ENCODE data around the gene KRTAP1-4.
A peak's percentile ranks its signal among the peaks of the same experiment; 100 is the strongest.
"Not testable (repeated sequence)": the region's sequence is repeated elsewhere in the genome, so short reads cannot be mapped to it uniquely, and the experiment has no call there.

KRTAP1-4 gene

GRCh38 chr17:41046735-41047465, 16.9 kb upstream of the KRTAP1-4 start, which contains the start of gene KRTAP2-1:
Gene KRTAP2-1 (minus strand): TSS chr17:41047316. CDS start chr17:41047267, 49 bp downstream.
- DNase-seq, result not testable (repeated sequence)

- no peak for DNase-seq
These were observed 13.0 kb upstream of the KRTAP1-4 start for GRCh38 chr17:41042953-41043352.

- not testable (repeated sequence) for DNase-seq
These were observed 11.0 kb upstream of the KRTAP1-4 start, which contains the start of gene KRTAP1-1 for GRCh38 chr17:41040783-41041571. Gene KRTAP1-1 (minus strand): TSS chr17:41041450. CDS start chr17:41041397, 53 bp downstream.

- DNase-seq, result no peak
These were observed 7.9 kb upstream of the KRTAP1-4 start for GRCh38 chr17:41037853-41038350.

DNA sequence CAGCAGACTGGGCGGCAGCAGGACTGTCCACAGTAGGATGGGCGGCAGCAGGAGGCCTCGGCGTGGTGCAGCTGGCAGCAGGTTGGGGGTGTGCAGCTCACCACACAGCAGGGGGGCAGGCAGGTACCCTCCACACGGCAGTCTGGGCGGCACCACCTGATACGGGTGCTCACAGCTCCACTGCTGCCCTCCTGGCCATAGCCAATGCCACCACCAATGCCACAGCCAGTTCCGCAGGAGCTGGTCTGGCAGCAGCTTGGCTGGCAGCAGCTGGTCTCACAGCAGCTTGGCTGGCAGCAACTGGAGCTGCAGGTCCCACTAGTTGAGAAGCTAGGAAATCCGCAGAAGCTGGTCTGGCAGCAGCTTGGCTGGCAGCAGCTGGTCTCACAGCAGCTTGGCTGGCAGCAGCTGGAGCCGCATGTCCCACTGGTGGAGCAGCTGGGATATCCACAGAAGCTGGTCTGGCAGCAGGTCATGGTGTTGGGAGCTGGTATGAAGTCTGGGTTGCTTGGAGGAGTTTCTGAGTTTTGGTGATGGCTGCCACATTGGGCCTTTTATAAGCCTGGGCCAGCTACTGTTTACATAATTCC, 4.4 kb upstream of the KRTAP1-4 start, which contains the start of gene KRTAP1-3:
TSS of gene KRTAP1-3 (minus strand) at position 529 of the 590 bp plus-strand sequence. CDS start at position 476, 53 bp downstream.
- DNase-seq, result not testable (repeated sequence)

DNA sequence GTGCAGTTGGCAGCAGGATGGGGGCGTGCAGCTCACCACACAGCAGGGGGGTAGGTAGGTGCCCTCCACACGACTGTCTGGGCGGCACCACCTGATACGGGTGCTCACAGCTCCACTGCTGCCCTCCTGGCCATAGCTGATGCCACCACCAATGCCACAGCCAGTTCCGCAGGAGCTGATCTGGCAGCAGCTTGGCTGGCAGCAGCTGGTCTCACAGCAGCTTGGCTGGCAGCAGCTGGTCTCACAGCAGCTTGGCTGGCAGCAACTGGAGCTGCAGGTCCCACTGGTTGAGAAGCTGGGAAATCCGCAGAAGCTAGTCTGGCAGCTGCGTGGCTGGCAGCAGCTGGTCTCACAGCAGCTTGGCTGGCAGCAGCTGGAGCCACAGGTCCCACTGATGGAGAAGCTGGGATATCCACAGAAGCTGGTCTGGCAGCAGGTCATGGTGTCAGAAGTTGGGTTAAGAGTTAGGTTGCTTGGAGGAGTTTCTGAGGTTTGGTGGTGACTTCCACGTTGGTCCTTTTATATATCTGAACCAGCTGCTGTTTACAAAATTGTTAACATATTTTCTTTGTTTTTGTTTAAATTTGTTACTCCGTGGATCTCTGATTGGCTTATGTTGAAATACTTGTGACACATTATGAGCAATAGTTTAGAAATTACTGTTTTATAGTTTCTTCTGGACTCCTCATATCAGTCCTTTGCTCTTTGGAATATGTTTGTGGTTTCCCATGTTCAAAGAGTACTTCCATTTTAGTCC, 3.1 kb downstream of the KRTAP1-4 start, which contains the start of gene KRTAP1-5:
TSS of gene KRTAP1-5 (minus strand) at position 494 of the 757 bp plus-strand sequence. CDS start at position 441, 53 bp downstream.
- no peak for DNase-seq

DNA sequence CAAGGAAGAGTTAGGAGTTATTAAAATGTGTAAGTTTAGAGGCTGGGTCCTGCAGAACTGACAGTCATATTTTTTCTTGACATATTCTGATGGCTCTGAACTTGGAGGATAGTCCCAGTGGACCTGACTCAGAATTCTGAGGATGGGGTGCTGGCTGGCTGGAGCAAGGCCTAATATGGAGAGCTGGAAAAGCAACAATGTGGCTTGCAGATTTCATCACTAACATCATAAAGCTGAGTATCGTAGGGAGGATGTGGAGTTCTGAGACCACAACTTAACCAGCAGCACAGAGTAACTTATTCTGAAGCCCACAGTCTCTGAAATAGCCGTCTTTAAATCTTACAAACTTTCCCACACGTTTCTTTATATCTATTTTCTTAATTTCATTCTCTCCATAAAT, 5.3 kb downstream of the KRTAP1-4 start:
- DNase-seq, result peak; percentile 17

GRCh38 chr17:41020336-41020735, 9.7 kb downstream of the KRTAP1-4 start:
- no peak for DNase-seq

GRCh38 chr17:41019415-41019814, 10.6 kb downstream of the KRTAP1-4 start:
- DNase-seq, result no peak

- peak; percentile 10 for DNase-seq
These were observed 11.5 kb downstream of the KRTAP1-4 start for GRCh38 chr17:41018541-41018940.

DNA sequence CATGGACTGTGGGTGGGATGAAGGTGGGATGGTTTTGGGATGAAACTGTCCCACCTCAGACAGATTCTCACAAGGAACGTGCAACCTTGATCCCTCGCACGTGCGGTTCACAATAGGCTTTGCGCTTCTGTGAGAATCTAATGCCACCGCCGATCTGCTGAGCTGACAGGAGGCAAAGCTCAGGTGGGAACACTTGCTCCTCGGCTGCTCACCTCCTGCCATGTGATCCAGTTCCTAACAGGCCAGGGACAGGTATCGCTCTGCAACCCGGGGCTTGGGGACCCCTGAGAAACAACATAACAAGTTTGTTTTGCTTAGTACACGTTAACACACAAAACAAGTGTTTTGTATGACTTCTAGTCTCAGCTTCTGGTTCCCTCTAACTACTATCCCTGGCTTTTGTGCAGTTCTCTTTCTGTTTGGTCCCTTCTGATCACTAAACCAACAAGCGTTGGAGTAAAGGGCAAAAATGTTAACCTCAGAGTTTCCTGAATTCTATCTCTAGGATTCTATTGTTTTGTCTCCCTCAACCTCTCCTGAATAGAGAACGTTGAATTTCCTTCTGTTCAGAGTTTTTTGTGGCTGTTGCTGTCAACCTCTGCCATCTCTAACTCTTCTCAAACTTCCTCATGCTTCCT, 13.3 kb downstream of the KRTAP1-4 start:
- no peak for DNase-seq

- no peak for DNase-seq
These were observed 14.5 kb downstream of the KRTAP1-4 start for GRCh38 chr17:41015454-41015853.

DNA sequence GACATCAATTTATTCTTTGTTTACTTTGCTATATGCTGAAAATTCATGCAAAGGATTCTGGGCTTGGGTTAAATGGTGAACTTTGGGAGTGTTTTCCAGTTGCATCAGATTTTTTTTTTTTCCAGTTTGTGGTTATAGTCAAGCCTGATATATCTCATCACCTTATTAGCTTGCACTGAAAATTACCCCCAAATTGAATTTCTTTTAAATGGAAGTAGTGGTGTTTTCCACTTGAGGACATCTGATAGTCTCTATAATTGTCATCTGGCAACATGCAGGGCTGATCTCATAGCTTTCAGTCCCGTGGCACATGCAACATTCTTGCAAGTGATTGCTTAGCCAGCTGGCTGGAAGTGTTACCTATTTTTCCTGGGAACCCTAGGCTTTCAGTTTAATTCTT, 16.4 kb downstream of the KRTAP1-4 start:
- DNase-seq, result no peak

- DNase-seq, result no peak
These were observed 16.8 kb downstream of the KRTAP1-4 start for GRCh38 chr17:41013181-41013580.

DNA sequence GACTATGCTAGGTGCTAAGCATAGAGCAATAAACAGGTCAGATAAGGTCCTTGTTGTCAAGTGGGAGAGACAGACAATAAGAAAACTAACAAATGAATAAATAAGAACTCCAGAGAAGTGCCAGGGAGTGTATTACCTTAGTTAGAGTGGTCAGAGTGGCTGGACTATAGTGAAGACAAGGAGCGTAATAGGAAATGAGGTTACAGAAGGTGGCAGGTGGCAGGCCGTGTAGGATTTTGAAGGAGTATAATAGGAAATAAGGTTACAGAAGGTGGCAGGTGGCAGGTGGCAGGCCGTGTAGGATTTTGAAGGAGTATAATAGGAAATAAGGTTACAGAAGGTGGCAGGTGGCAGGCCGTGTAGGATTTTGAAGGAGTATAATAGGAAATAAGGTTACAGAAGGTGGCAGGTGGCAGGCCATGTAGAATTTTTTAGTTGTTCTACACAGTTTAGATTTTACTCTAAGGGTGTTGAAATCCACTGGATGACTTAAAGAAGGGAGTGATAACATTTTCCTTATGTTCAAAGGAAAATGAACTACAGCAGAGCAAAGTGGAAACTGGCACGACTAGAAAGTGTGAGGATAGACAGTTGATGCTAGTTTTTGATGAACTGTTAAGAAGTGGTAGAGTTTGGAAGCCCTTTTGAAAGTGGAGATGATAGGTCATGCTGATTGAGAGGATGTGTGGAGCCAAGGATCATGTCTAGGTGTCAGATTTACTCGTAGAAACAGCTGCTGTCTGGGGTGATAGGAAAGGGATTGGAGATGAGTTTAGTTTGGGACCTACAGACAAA, 17.5 kb downstream of the KRTAP1-4 start:
- no peak for DNase-seq

DNA sequence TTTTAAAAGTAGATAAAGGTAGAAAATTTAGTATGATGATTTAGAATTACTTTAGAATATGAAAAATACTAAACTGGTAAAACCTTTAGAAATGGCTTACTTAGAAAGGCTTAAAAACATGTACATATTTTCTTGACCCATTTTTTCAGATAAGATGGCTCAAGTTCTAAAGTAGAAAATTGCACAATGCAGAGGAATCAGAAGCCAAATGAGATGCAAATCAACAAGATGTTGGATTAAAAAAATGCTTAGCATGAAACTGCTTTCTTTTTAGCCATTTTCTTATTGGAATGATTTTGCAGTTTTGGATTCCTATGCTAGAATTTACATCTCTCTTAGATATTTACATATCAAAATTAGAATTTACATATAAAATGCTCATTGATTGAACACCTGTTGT, 19.6 kb downstream of the KRTAP1-4 start:
- no peak for DNase-seq

DNA sequence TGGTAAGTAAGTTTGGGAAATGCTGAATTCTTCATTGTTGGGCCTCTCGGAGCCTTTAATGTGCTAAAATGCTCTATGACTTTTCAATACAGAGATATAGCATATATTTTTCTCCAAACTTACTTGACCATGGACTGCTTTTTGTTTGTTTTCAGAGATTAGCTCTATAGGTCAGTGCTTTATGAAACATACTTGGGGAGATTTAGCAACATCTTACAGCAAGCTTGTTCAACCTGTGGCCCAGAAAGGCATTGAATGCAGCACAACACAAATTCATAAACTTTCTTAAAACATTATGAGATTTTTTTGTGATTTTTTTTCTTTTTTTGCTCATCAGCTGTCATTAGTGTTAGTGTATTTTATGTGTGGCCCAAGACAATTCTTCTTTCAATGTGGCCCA, 20.1 kb downstream of the KRTAP1-4 start:
- no peak for DNase-seq

GRCh38 chr17:41009301-41009760, 20.7 kb downstream of the KRTAP1-4 start:
- DNase-seq, result no peak

GRCh38 chr17:41008811-41009210, 21.2 kb downstream of the KRTAP1-4 start, which contains the start of gene KRTAP3-1:
Gene KRTAP3-1 (minus strand): TSS chr17:41009128. CDS start chr17:41009074, 54 bp downstream.
- DNase-seq, result no peak

- DNase-seq, result no peak
These were observed 25.6 kb downstream of the KRTAP1-4 start for GRCh38 chr17:41004397-41004796.

DNA sequence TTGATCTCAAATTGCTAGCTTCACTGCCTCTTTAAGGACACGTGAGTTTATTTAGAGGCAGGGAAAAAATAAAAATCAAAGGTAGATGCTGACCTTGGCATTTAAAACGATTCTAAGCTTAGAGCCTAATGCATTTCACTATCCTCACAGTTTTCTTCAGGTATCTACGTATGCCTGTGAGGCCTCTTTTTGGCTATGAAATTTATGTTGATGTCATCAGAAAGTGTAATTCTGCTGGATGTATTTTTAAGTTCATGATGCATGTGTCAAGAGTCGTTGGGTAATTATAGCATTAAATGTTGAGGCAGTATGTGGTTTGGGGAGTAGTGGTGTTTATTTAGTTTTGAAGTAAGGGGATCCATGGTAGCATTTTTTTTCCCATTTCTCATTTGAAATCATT, 26.1 kb downstream of the KRTAP1-4 start:
- DNase-seq, result no peak

Measured in MV-4-11 (cell line).